B cell (primary cell): ENCODE results near the gene LRRD1. TPM values are rescaled to one million over a fixed set of nuclear protein-coding genes. Genes with fewer than 3 reads are reported as not detected.

Experiments used
- ATAC-seq: fragments of 200-7000 bp; cut with Tn5 transposase; one replicate; pipeline ENCODE4 v1.10.0; 2021; ENCODE audit warnings: low read depth, mild to moderate bottlenecking, moderate number of reproducible peaks, moderate library complexity
- CTCF ChIA-PET: fragments of 350-600 bp; sonication (Branson Sonifier 250); formaldehyde crosslinking; loops from one replicate; lab custom pipeline; 2021; ENCODE audit warnings: antibody characterized with exemption, inconsistent platforms; lab: Charles Lee
- POLR2A ChIA-PET: fragments of 350-600 bp; sonication (Branson Sonifier 250); formaldehyde crosslinking; loops from one replicate; lab custom pipeline; 2021; ENCODE audit warnings: antibody characterized with exemption; lab: Charles Lee
- DNase-seq: peaks from one replicate; pipeline ENCODE4 v3.0.0; 2013
- H2AFZ ChIP-seq: 2 replicates; pipeline ENCODE4 v1.6.1; 2012; ENCODE audit warnings: mild to moderate bottlenecking, low read depth, low read length; ENCODE audit not compliant: insufficient read depth, poor library complexity, severe bottlenecking
- H3K27ac ChIP-seq, 2 donors: 1 replicate in 1 of 2; 2 replicates in 1 of 2; pipeline ENCODE4 v1.5.1; 2012 to 2013; ENCODE audit warnings: low read length in 2 of 2, mild to moderate bottlenecking in 2 of 2, moderate library complexity in 1 of 2
- H3K27me3 ChIP-seq, 4 experiments: fragments of 200-600 bp in 1 of 4; sonication (generic) in 1 of 4; replicated peaks in 1 of 4; 1 replicate in 2 of 4; 2 replicates in 2 of 4; pipeline versions ENCODE4 v1.6.1 to v1.7.0; 2013 to 2016; ENCODE audit warnings: low read length in 3 of 4, mild to moderate bottlenecking in 2 of 4, mixed read lengths in 1 of 4, moderate library complexity in 1 of 4; ENCODE audit not compliant: insufficient read depth in 4 of 4, control insufficient read depth in 3 of 4; ENCODE audit errors: control extremely low read depth in 1 of 4
- H3K36me3 ChIP-seq, 2 experiments: replicated peaks in 1 of 2; 1 replicate in 1 of 2; 2 replicates in 1 of 2; pipeline versions ENCODE4 v1.6.1 to v1.7.1; 2013; ENCODE audit warnings: low read length in 1 of 2; ENCODE audit not compliant: insufficient read depth in 2 of 2, control insufficient read depth in 1 of 2; ENCODE audit errors: control extremely low read depth in 1 of 2, extremely low read depth in 1 of 2
- H3K4me1 ChIP-seq, 2 donors: fragments of 200-600 bp in 1 of 2; sonication (generic) in 1 of 2; 1 replicate in 1 of 2; 2 replicates in 1 of 2; pipeline versions ENCODE4 v1.5.1 to v1.6.1; 2013 to 2017; ENCODE audit warnings: low read length in 2 of 2; ENCODE audit not compliant: control insufficient read depth in 2 of 2, insufficient read depth in 2 of 2
- H3K4me2 ChIP-seq: replicated peaks from 2 replicates; pipeline ENCODE3; 2012; ENCODE audit warnings: mild to moderate bottlenecking, low read depth, low read length; ENCODE audit not compliant: poor library complexity, severe bottlenecking
- H3K4me3 ChIP-seq, 5 experiments: fragments of 200-600 bp in 1 of 5; sonication (generic) in 1 of 5; 1 replicate in 3 of 5; 2 replicates in 2 of 5; pipeline versions ENCODE4 v1.5.1 to v1.7.0; 2011 to 2016; ENCODE audit warnings: low read length in 4 of 5, mild to moderate bottlenecking in 4 of 5, low read depth in 2 of 5, control low read depth in 1 of 5, moderate library complexity in 1 of 5; ENCODE audit not compliant: insufficient read depth in 1 of 5; ENCODE audit errors: control extremely low read depth in 1 of 5, extremely low read depth in 1 of 5
- H3K79me2 ChIP-seq: fragments of 200-600 bp; sonication (generic); one replicate; pipeline ENCODE4 v1.6.0; 2016; ENCODE audit warnings: low read length; ENCODE audit not compliant: control insufficient read depth, insufficient read depth
- H3K9ac ChIP-seq: fragments of 200-600 bp; sonication (generic); 2 replicates; pipeline ENCODE4 v1.6.1; 2017; ENCODE audit warnings: mild to moderate bottlenecking, low read length, moderate library complexity
- H3K9me3 ChIP-seq, 3 donors: one replicate each; pipeline versions ENCODE4 v1.6.1 to v1.7.1; 2013; ENCODE audit warnings: low read length in 2 of 3; ENCODE audit not compliant: control insufficient read depth in 2 of 3, insufficient read depth in 1 of 3; ENCODE audit errors: control extremely low read depth in 1 of 3
- H4K20me1 ChIP-seq: 2 replicates; pipeline ENCODE4 v1.6.0; 2012; ENCODE audit warnings: mild to moderate bottlenecking, low read length; ENCODE audit not compliant: insufficient read depth, control insufficient read depth, poor library complexity, severe bottlenecking
- H3K27ac Mint-ChIP-seq: one replicate; pipeline ENCODE4 v1.8.0; 2021; ENCODE audit warnings: mixed read lengths
- H3K27me3 Mint-ChIP-seq: one replicate; pipeline ENCODE4 v1.8.0; 2021; ENCODE audit warnings: mixed read lengths
- H3K4me1 Mint-ChIP-seq: one replicate; pipeline ENCODE4 v1.8.0; 2021; ENCODE audit warnings: mixed read lengths
- H3K4me3 Mint-ChIP-seq: one replicate; pipeline ENCODE4 v1.8.0; 2021; ENCODE audit warnings: mixed read lengths
- H3K9me3 Mint-ChIP-seq: one replicate; pipeline ENCODE4 v1.8.0; 2022; ENCODE audit warnings: mixed read lengths; ENCODE audit not compliant: insufficient read depth
- CTCF ChIP-seq: fragments of 200-600 bp; IDR thresholded peaks from one replicate; pipeline ENCODE4 v1.8.0; 2022; ENCODE audit warnings: antibody characterized with exemption, mild to moderate bottlenecking
- EZH2 ChIP-seq: IDR thresholded peaks from 2 replicates; pipeline ENCODE4 v1.6.1; 2012; ENCODE audit warnings: borderline replicate concordance, low read depth, mild to moderate bottlenecking, moderate library complexity, low read length; ENCODE audit not compliant: insufficient read depth, poor library complexity, severe bottlenecking
- WGBS: methylation state at CpG from one replicate; pipeline ENCODE4 v1.1.5; 2013; ENCODE audit warnings: missing lambda C conversion rate; ENCODE audit not compliant: insufficient coverage; 5-methylcytosine and 5-hydroxymethylcytosine counted together
- intact Hi-C: fragments of 100-400 bp; cut with micrococcal nuclease; formaldehyde crosslinking; loops from one replicate; pipeline ENCODE4 v1.10.0; 2022
- polyA plus RNA-seq: library from polyadenylated mRNA; depleted of rRNA; stranded (reverse); fragments of >200 nt; gene quantifications from 2 replicates; pipeline ENCODE4 v1.2.3, GENCODE V29; 2012
- total RNA-seq, 2 donors: library from RNA; stranded (reverse); fragments of 120-200 nt in 1 of 2; gene quantifications; 1 replicate in 1 of 2; 2 replicates in 1 of 2; pipeline versions ENCODE4 v1.2.3 to v1.2.4, GENCODE V29; 2013 to 2022

Gene LRRD1
- total and polyA plus RNA-seq, 2 donors (not counting 1 experiment from before 2014, with no cell fraction given) = 0.03 to 0.17 TPM

GRCh38 chr7:92161271-92161670 lies 17.7 kb downstream of the LRRD1 start:
- H3K27me3 ChIP-seq = no peaks in the 10 kb centered on the region
- TF ChIP-seq EZH2 (no peak), CTCF (no peak)
- H3K4me3 ChIP-seq = no peak overlapping the region
- ATAC-seq = no peak
- Mint-ChIP-seq H3K9me3 (no peaks in the 10 kb centered on the region), H3K4me3 (no peak overlapping the region), H3K27me3 (peaks cover 10% of the 10 kb centered on the region), H3K4me1 (no peaks in the 10 kb centered on the region), H3K27ac (no peak overlapping the region)
- no peak overlapping the region for H3K9ac ChIP-seq
- no peak overlapping the region for H3K27ac ChIP-seq
- no peaks in the 10 kb centered on the region for H3K4me1 ChIP-seq
- H3K9me3 ChIP-seq = no peaks in the 10 kb centered on the region
- WGBS = 100% methylated on average over 1 of the region's 1 CpG
- POLR2A ChIA-PET = no interaction called here
- DNase-seq = no peak
- intact Hi-C loops = no loop called here
- no peak overlapping the region for H3K4me2 ChIP-seq
- H2AFZ ChIP-seq = no peak overlapping the region
- H3K36me3 ChIP-seq = no peaks in the 10 kb centered on the region
- no peaks in the 10 kb centered on the region for H3K79me2 ChIP-seq
- CTCF ChIA-PET = interaction anchor here (0.6 kb wide), 1 partner anchor 15 kb away, joined by 3 read pairs; no protein-coding TSS in a partner anchor
- H4K20me1 ChIP-seq = no peaks in the 10 kb centered on the region

- Histone ChIP-seq H3K36me3 (no peaks in the 10 kb centered on the region), H3K27me3 (peaks cover 0 to 2% (median 0%) of the 10 kb centered on the region in 4 experiments), H3K27ac (no peak overlapping the region), H3K9ac (no peak overlapping the region), H3K4me2 (no peak overlapping the region), H2AFZ (no peak overlapping the region), H3K4me1 (no peaks in the 10 kb centered on the region), H3K4me3 (no peak overlapping the region), H3K9me3 (no peaks in the 10 kb centered on the region), H3K79me2 (no peaks in the 10 kb centered on the region), H4K20me1 (no peaks in the 10 kb centered on the region)
- DNase-seq = no peak
- CTCF ChIA-PET = no interaction called here
- Mint-ChIP-seq H3K27ac (no peak overlapping the region), H3K4me1 (no peaks in the 10 kb centered on the region), H3K27me3 (peaks cover 14% of the 10 kb centered on the region), H3K9me3 (no peaks in the 10 kb centered on the region), H3K4me3 (no peak overlapping the region)
- POLR2A ChIA-PET = no interaction called here
- no peak for ATAC-seq
- intact Hi-C loops = no loop called here
- TF ChIP-seq CTCF = no peak
- whole genome bisulfite sequencing = 84% methylated on average over 3 of the region's 3 CpGs
These were observed 20.0 kb downstream of the LRRD1 start for GRCh38 chr7:92158660-92159575.
